ENCODE data around the gene RUNX1. TPM values are rescaled to one million over a fixed set of nuclear protein-coding genes. Genes with fewer than 3 reads are reported as not detected.

Gene RUNX1
- polyA plus RNA-seq, 3 donors, result 6.2 to 49.7 (median 8.7) TPM

DNA sequence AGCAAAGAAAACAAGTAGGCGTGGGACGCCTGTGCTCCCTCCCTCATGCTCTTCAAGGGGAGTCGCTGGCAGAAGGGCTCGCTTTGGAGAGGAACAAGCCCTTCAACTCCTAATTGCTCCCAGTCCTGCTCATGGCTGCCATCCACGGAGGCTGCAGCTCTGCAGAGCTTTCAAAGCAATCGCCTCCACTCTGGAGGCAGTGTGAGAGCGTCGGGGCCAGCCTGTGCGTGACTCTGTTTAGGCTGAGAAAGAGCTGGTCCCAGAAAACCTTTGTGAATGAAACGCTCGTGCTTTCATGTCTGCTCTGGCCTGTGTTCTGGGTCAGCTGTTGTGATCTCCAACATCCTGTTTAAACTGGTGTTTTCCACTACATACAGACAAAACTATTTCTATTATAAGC lies 23.9 kb upstream of the RUNX1 start:
- Histone ChIP-seq H3K9me3 (replicated peaks in 1 of 2; ENCODE audit: control insufficient read depth in 1 of 2, insufficient read depth in 1 of 2, low read length in 2 of 2) (no peaks in the 10 kb centered on the region), H3K36me3 (replicated peaks in 1 of 2; ENCODE audit: control insufficient read depth in 1 of 2, insufficient read depth in 2 of 2, low read length in 2 of 2) (no peaks in the 10 kb centered on the region), H3K4me1 (ENCODE audit: control insufficient read depth in 1 of 2, insufficient read depth in 2 of 2, low read length in 2 of 2) (no peaks in the 10 kb centered on the region), H3K4me2 (replicated peaks; ENCODE audit: extremely low read depth, low read length, poor library complexity, severe bottlenecking) (no peak overlapping the region), H3K79me2 (ENCODE audit: insufficient read depth, low read length) (no peaks in the 10 kb centered on the region), H3K27me3 (ENCODE audit: control insufficient read depth in 2 of 2, insufficient read depth in 2 of 2, low read length in 2 of 2) (no peaks in the 10 kb centered on the region), H4K20me1 (ENCODE audit: insufficient read depth, low read length) (no peaks in the 10 kb centered on the region), H3K27ac (ENCODE audit: low read depth in 1 of 2, low read length in 2 of 2) (no peak overlapping the region), H2AFZ (ENCODE audit: insufficient read depth, low read depth, low read length, poor library complexity, severe bottlenecking) (no peak overlapping the region), H3K4me3 (replicated peaks in 1 of 3; ENCODE audit: low read depth in 2 of 3, low read length in 3 of 3) (no peak overlapping the region), H3K9ac (ENCODE audit: insufficient read depth, low read length, poor library complexity, severe bottlenecking) (no peak overlapping the region)
- DNase-seq, result no peak
- no peak overlapping the region for H3K4me3 Mint-ChIP-seq
- intact Hi-C loops (cut with micrococcal nuclease), result no loop called here
- no peak for TF ChIP-seq CTCF (IDR thresholded peaks at IDR 0.05)
- WGBS (ENCODE audit: insufficient coverage), result 96% methylated on average over 9 of the region's 11 CpGs
- peaks cover 4% of the 10 kb centered on the region for H3K4me1 Mint-ChIP-seq
- peaks cover 0 to 3% (median 0%) of the 10 kb centered on the region in 7 donors for H3K9me3 Mint-ChIP-seq
- peaks cover 1 to 6% (median 3%) of the 10 kb centered on the region in 3 donors for H3K27me3 Mint-ChIP-seq (ENCODE audit: low read depth in 3 of 3)
- no peak overlapping the region for H3K27ac Mint-ChIP-seq
- H3K36me3 Mint-ChIP-seq, result no peaks in the 10 kb centered on the region

DNA sequence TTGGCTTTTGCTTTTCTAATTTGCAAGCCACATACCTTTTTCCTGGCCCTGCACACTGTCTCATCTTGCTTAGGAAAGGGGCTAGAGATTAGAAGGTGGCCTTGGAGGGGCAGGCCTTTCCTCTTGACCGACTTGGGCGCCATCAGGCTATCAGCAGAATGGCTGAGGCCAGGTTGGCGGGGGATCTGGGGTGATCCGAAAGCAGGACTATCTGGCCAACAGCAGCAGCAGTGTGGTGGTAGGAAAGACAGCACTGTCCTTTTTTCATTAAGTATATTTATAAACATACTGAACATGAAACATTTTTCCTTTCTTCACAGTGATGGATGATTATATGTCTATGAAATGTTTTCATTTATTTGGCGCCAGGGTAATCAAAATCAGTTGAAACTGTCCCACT lies 23.5 kb upstream of the RUNX1 start:
- Histone ChIP-seq H3K4me2 (replicated peaks; ENCODE audit: extremely low read depth, low read length, poor library complexity, severe bottlenecking) (no peak overlapping the region), H3K27ac (ENCODE audit: low read depth in 1 of 2, low read length in 2 of 2) (no peak overlapping the region), H3K79me2 (ENCODE audit: insufficient read depth, low read length) (no peaks in the 10 kb centered on the region), H4K20me1 (ENCODE audit: insufficient read depth, low read length) (no peaks in the 10 kb centered on the region), H3K36me3 (replicated peaks in 1 of 2; ENCODE audit: control insufficient read depth in 1 of 2, insufficient read depth in 2 of 2, low read length in 2 of 2) (no peaks in the 10 kb centered on the region), H3K9me3 (replicated peaks in 1 of 2; ENCODE audit: control insufficient read depth in 1 of 2, insufficient read depth in 1 of 2, low read length in 2 of 2) (no peaks in the 10 kb centered on the region), H3K9ac (ENCODE audit: insufficient read depth, low read length, poor library complexity, severe bottlenecking) (no peak overlapping the region), H3K4me1 (ENCODE audit: control insufficient read depth in 1 of 2, insufficient read depth in 2 of 2, low read length in 2 of 2) (no peaks in the 10 kb centered on the region), H3K4me3 (replicated peaks in 1 of 3; ENCODE audit: low read depth in 2 of 3, low read length in 3 of 3) (no peak overlapping the region), H3K27me3 (ENCODE audit: control insufficient read depth in 2 of 2, insufficient read depth in 2 of 2, low read length in 2 of 2) (no peaks in the 10 kb centered on the region), H2AFZ (ENCODE audit: insufficient read depth, low read depth, low read length, poor library complexity, severe bottlenecking) (no peak overlapping the region)
- 100% methylated on average over 1 of the region's 5 CpGs for WGBS (ENCODE audit: insufficient coverage)
- no peak overlapping the region for H3K27ac Mint-ChIP-seq
- H3K9me3 Mint-ChIP-seq, result peaks cover 0 to 3% (median 0%) of the 10 kb centered on the region in 7 donors
- H3K4me1 Mint-ChIP-seq, result peaks cover 4% of the 10 kb centered on the region
- intact Hi-C loops (cut with micrococcal nuclease), result no loop called here
- peaks cover 1 to 6% (median 3%) of the 10 kb centered on the region in 3 donors for H3K27me3 Mint-ChIP-seq (ENCODE audit: low read depth in 3 of 3)
- TF ChIP-seq CTCF (IDR thresholded peaks at IDR 0.05), result no peak
- no peak overlapping the region for H3K4me3 Mint-ChIP-seq
- H3K36me3 Mint-ChIP-seq, result no peaks in the 10 kb centered on the region
- DNase-seq, result no peak
